ENCODE data around the gene PDRG1. TPM values are rescaled to one million over a fixed set of nuclear protein-coding genes. Genes with fewer than 3 reads are reported as not detected.

PDRG1 gene
- total RNA-seq, 3 donors from 2014 or later, result 25.5 to 26.5 (median 26.0) TPM

DNA sequence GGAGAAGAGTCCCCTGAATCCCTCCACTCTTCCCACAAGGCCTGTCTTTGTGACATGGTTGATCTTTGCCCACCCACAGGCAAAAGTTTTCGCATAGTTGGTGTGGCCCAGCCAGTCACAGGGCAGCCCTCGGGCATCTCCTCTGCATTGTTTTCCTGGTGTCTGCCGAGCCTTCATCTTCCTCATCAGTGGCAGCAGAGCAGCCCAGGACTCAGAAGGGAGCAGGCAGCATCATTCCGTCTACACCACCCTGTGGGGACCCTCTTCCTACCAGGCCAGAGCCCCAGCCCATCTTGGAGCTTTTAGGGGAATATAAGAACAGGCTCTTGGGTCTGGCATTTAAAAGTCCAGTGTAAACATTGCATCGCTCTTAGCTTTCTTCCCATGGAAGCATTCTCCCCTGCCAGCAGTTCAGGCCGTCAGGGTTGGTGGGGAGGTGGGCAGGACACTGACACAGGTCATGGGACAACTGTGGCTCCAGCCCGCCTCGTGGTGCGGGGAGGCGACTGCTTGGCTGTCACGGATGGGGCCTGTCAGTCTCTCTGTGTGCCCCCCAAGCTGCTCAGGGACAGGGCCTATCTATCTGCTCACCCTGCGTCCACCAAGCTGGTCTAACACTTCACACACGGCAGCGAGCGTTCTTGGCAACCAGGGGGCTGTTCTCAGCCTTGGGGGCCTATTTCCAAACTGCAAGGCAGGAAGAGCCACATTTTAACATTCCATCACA lies 38.3 kb downstream of the PDRG1 start:
- no peaks in the 10 kb centered on the region for H3K9me3 Mint-ChIP-seq
- ATAC-seq (no peak), DNase-seq (no peak)
- H3K4me3 Mint-ChIP-seq, result no peak overlapping the region
- H3K27me3 Mint-ChIP-seq (ENCODE audit: low read depth), result peaks cover under 1% of the 10 kb centered on the region
- H3K4me1 Mint-ChIP-seq (ENCODE audit: low read depth), result no peaks in the 10 kb centered on the region
- H3K36me3 Mint-ChIP-seq (ENCODE audit: insufficient read depth), result no peaks in the 10 kb centered on the region

DNA sequence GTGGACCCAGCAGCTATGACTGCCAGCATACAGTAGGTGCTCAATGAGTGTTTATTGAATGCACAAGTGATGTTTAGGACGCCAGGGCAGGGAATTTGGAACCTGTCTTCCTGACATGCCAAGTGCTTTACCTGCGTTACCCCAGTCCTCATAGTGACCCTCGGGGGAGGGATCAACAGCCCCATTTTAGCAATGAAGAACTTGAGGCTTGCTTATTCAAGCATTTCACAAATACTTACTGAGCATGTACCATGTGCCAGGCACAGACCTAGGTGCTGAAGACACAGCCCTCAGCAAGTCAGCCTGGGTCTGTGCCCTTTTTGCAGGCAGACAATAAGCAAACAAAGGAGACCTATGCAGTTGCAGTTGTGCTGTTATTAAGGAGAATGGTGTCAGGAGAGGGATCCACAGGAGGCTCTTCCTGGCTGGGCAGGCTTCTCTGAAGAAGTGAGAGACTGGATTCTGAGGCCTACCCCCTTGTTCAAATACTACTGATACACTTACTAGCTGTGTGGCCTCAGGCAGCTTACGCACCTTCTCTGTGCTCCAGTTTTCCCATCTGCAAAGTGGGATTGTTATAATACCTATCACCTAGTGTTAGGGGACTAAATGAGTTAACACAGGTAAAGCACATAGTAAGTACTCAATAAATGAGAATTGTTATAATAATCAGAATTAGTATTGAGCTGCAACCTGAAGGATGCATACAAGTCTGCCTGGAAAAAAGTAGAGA lies 41.6 kb downstream of the PDRG1 start:
- H3K36me3 Mint-ChIP-seq (ENCODE audit: insufficient read depth), result no peaks in the 10 kb centered on the region
- no peaks in the 10 kb centered on the region for H3K9me3 Mint-ChIP-seq
- no peaks in the 10 kb centered on the region for H3K27me3 Mint-ChIP-seq (ENCODE audit: low read depth)

DNA sequence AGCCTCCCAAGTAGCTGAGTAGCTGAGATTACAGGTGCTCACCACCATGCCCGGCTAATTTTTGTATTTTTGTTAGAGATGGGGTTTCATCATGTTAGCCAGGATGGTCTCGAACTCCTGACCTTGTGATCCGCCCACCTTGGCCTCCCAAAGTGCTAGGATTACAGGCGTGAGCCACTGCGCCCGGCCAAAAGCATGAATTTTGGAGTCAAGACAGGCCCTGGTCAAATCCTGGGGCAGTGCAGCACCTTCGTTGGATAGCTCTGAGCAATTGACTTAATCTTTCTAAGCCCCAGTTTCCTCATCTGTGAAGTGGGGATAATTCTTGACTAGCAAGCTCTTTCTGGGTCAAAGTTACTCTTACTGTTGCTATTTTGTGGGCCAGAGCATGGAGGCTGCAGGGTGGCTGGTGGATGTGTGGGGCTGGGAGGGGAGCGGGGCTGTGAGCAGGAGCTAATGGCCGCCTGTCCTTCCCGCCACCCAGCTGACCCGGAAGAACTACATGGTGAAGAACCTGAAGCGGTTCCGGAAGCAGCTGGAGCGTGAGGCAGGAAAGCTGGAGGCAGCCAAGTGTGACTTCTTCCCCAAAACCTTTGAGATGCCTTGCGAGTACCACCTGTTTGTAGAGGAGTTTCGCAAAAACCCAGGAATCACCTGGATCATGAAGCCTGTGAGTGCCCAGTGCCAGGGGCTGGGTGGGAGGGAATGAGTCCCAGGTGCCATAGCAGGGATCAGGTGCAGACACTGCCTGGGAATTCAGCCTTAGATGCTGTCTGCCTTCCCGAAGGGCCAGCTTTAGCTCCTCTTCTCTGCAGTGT lies 42.4 kb downstream of the PDRG1 start:
- ATAC-seq, result no peak
- Mint-ChIP-seq H3K4me1 (ENCODE audit: low read depth) (no peaks in the 10 kb centered on the region), H3K9me3 (no peaks in the 10 kb centered on the region), H3K27me3 (ENCODE audit: low read depth) (no peaks in the 10 kb centered on the region), H3K36me3 (ENCODE audit: insufficient read depth) (no peaks in the 10 kb centered on the region), H3K4me3 (no peak overlapping the region)
- DNase-seq, result no peak

More for the DNA sequence above, 41.6 kb downstream of the PDRG1 start:
- no peak overlapping the region for H3K4me3 Mint-ChIP-seq
- no peak for DNase-seq
- ATAC-seq, result no peak
- H3K4me1 Mint-ChIP-seq (ENCODE audit: low read depth), result no peaks in the 10 kb centered on the region

DNA sequence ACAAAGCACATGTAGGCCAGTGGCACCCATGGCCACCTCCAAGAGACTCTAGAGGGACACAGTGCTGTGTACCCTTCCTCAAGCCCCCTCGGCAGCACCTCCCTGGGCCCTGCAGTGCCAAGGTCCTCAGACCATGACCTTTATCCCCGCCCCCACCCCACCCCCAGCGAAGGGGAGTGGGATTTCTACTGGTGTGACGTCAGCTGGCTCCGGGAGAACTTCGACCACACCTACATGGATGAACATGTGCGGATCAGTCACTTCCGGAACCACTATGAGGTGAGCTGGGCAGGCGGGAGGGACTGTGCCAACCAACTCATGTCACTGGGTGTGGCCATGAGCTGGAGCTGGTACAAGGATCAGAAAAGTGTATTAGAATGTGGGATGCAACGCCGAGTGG lies 43.4 kb downstream of the PDRG1 start:
- H3K36me3 Mint-ChIP-seq (ENCODE audit: insufficient read depth), result no peaks in the 10 kb centered on the region
- H3K27me3 Mint-ChIP-seq (ENCODE audit: low read depth), result no peaks in the 10 kb centered on the region
- no peaks in the 10 kb centered on the region for H3K9me3 Mint-ChIP-seq
- DNase-seq (no peak), ATAC-seq (no peak)
- H3K4me3 Mint-ChIP-seq, result no peak overlapping the region
- H3K4me1 Mint-ChIP-seq (ENCODE audit: low read depth), result no peaks in the 10 kb centered on the region

DNA sequence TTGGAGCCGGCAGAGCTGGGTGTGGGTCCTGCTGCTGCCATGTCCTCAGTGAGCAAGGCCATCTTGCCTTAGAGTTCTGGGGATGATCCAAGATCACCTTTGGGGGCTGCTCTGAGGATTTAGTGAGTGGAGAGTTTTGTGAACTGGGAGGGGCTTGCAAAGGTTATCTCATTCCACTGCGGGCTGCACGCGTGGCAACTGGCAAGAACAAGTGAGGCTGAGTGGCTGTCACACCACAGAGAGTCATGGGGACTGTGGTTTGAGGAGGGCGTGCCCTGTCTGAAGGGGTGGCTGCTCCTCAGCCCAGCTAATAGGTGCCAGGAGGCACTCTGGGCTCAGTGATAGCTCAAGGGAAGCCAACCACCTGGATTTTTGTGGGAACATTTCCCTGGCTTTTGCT lies 43.8 kb downstream of the PDRG1 start:
- Mint-ChIP-seq H3K4me1 (ENCODE audit: low read depth) (no peaks in the 10 kb centered on the region), H3K27me3 (ENCODE audit: low read depth) (no peaks in the 10 kb centered on the region), H3K9me3 (no peaks in the 10 kb centered on the region), H3K36me3 (ENCODE audit: insufficient read depth) (no peaks in the 10 kb centered on the region), H3K4me3 (no peak overlapping the region)
- ATAC-seq (no peak), DNase-seq (no peak)

DNA sequence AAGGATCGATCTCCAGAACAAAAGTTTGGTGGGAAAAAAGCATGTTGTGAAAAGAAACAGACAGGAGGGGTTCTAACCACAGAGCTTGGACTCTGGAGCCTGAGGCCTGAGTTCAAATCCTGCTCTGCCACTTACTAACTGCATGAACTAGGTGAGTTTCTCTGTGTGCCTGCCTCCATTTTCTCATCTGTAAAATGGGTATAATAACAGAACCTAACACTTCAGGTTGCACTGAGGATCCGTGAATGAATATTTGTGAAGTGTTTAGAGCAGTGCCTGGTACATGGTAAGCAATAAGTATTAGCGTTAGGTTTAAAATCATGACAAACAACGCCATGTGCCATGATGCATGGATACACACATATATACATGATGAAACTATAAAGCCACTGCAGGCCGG lies 44.8 kb downstream of the PDRG1 start:
- H3K27me3 Mint-ChIP-seq (ENCODE audit: low read depth), result no peaks in the 10 kb centered on the region
- no peak overlapping the region for H3K4me3 Mint-ChIP-seq
- DNase-seq, result no peak
- no peaks in the 10 kb centered on the region for H3K4me1 Mint-ChIP-seq (ENCODE audit: low read depth)
- no peak for ATAC-seq
- no peaks in the 10 kb centered on the region for H3K36me3 Mint-ChIP-seq (ENCODE audit: insufficient read depth)
- no peaks in the 10 kb centered on the region for H3K9me3 Mint-ChIP-seq

DNA sequence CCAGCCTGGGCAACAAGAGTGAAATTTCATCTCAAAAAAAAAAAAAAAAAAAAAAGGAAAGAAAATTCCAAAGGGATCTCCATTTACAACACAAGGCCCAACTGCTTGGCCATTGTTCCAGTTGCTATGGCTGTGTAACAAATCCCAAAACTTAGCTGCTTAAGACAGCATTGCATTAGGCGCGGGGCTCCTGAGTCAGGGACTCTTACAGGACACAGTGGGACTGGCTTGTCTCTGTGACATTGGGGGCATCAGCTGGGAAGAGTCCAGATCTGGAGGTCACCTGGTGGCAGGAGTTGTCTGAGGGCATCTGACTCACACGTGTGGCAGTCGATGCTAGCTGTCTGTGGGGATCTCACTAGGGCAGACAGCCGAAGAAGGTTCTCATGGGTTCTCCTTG lies 45.8 kb downstream of the PDRG1 start:
- Mint-ChIP-seq H3K4me1 (ENCODE audit: low read depth) (no peaks in the 10 kb centered on the region), H3K36me3 (ENCODE audit: insufficient read depth) (no peaks in the 10 kb centered on the region), H3K27me3 (ENCODE audit: low read depth) (no peaks in the 10 kb centered on the region), H3K9me3 (no peaks in the 10 kb centered on the region), H3K4me3 (no peak overlapping the region)
- no peak for DNase-seq
- ATAC-seq, result no peak

DNA sequence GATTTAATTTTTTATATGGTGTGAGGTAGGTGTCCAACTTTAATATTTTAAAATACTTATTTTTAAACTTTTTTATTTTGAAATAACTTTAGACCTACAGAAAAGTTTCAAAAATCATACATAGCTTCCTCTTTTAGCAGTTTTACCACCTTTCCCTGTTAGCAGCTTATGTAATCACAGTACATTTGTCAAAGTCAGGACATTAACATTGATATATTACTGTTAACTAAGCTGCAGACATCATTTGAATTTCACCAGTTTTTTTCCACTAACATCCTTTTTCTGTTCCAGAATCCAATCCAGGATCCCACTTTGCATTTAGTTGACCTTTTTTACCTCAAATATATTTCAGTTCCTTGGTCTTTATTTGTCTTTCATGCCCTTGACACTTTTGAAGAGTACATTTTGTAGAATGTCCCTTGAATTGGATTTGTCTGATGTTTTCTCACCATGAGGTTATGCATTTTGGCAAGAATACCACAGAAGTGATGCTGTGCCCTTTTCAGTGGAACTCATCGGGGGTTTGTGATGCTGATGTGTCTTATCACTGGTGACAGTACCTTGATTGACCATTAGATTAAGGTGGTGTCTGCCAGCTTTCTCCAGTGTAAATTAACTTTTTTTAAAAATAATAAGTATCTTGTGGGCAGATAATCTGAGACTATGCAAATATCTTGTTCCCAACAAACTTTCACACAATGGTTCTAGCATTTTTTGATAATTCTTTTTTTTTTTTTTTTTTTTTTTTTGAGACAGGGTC lies 48.0 kb downstream of the PDRG1 start:
- DNase-seq (no peak), ATAC-seq (no peak)
- H3K4me3 Mint-ChIP-seq, result no peak overlapping the region
- no peaks in the 10 kb centered on the region for H3K36me3 Mint-ChIP-seq (ENCODE audit: insufficient read depth)
- peaks cover 4% of the 10 kb centered on the region for H3K27me3 Mint-ChIP-seq (ENCODE audit: low read depth)
- H3K9me3 Mint-ChIP-seq, result no peaks in the 10 kb centered on the region
- no peaks in the 10 kb centered on the region for H3K4me1 Mint-ChIP-seq (ENCODE audit: low read depth)

DNA sequence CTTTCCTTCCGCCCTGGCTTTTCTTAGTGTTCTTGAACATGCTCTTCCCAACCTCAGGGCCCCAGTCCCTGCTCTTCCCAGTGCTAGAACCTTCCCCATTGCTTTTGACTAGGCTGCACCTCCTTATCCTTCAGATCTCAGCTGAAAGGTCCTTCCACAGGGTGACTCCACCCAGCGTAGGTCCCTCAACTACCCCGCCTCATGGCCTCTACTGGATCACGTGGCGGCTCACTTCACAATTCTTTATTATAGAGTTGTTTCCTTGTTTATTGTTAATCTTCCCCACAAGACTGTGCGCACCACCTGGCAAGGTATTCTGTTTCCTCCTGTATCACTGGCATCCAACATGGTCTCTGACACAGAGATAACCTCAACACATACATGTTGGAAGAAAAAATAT lies 50.2 kb downstream of the PDRG1 start:
- Mint-ChIP-seq H3K27me3 (ENCODE audit: low read depth) (peaks cover 11% of the 10 kb centered on the region), H3K4me3 (no peak overlapping the region), H3K9me3 (no peaks in the 10 kb centered on the region), H3K36me3 (ENCODE audit: insufficient read depth) (no peaks in the 10 kb centered on the region), H3K4me1 (ENCODE audit: low read depth) (no peaks in the 10 kb centered on the region)
- no peak for DNase-seq
- ATAC-seq, result no peak

DNA sequence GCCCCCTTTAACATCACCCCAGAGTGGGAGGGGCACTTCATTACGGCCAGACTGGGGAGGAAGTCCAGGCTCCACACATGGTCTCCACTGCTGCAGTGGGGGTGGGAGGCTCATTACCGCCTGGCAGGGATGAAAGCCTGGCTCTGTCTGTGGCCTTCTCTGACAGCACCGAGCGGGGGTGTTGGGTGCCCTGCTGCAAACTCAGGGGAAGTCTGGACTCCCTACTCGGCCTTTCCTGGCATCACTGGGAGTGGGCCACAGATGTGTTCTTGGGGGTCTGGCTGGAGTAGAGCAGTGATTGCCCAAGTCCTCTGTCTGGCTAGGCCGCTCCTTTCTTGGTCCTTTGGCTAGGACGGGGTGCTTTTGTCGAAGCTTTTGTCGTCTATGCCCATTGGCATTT lies 54.3 kb downstream of the PDRG1 start:
- DNase-seq (no peak), ATAC-seq (no peak)
- Mint-ChIP-seq H3K27me3 (ENCODE audit: low read depth) (peaks cover 15% of the 10 kb centered on the region), H3K36me3 (ENCODE audit: insufficient read depth) (no peaks in the 10 kb centered on the region), H3K4me1 (ENCODE audit: low read depth) (no peaks in the 10 kb centered on the region), H3K9me3 (no peaks in the 10 kb centered on the region), H3K4me3 (no peak overlapping the region)

DNA sequence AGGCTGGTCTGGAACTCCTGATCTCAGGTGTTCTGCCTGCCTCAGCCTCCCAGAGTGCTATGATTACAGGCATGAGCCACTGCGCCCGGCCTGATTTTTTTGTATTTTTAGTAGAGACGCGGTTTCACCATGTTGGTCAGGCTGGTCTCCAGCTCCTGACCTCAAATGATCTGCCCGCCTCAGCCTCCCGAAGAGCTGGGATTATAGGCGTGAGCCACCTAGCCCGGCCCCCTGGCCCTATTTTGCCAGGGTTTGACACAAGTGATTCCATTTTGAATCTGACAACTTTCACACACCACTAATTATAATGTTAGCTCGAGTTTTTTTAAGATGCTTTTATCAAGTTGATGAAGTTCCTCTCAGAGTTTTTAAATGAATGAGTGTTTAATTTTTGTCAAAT lies 55.8 kb downstream of the PDRG1 start:
- H3K27me3 Mint-ChIP-seq (ENCODE audit: low read depth), result peaks cover 15% of the 10 kb centered on the region
- H3K36me3 Mint-ChIP-seq (ENCODE audit: insufficient read depth), result no peaks in the 10 kb centered on the region
- H3K4me3 Mint-ChIP-seq, result no peak overlapping the region
- H3K9me3 Mint-ChIP-seq, result no peaks in the 10 kb centered on the region
- ATAC-seq, result no peak
- no peak for DNase-seq
- H3K4me1 Mint-ChIP-seq (ENCODE audit: low read depth), result no peaks in the 10 kb centered on the region

DNA sequence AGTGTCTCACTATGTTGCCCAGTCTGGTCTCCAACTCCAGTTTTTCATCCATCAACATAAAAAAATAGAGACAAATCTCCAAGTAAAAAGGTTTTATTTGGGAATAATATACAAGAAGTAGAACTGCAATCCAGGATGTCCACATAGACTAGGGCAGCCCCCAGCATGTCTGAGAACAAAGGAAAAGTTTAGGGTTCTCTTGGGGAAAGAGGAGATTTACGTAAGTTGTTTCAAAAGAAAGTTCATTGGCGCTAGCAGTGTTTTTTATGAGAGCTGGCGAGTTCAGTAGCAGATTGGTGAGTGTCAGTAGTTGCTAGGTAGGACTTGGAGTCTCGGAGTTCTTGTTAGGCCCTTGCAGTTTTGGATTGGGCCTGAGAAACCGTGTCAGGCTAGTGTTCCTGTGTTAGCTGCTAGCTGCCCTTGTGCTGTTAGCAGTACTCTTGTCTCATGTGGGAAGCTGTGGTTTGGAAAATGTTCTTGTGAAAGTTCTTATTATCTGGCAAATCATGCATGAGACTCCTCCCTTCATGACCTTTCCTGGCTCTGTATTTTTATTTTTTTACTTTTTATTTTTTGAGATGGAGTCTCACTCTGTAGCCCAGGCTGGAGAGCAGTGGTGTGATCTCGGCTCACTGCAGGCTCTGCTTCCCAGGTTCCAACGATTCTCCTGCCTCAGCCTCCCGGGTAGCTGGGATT lies 56.7 kb downstream of the PDRG1 start:
- DNase-seq (no peak), ATAC-seq (peak in 1 of 2 donors; percentile 52)
- Mint-ChIP-seq H3K4me1 (ENCODE audit: low read depth) (no peaks in the 10 kb centered on the region), H3K27me3 (ENCODE audit: low read depth) (peaks cover 15% of the 10 kb centered on the region), H3K9me3 (no peaks in the 10 kb centered on the region), H3K36me3 (ENCODE audit: insufficient read depth) (no peaks in the 10 kb centered on the region), H3K4me3 (no peak overlapping the region)

Data from activated T-cell treated with anti-CD3 and anti-CD28 coated beads, Interleukin-2, amount 50 U/mL, for 4 hours (primary cell).